ENCODE data around the gene SEPTIN3.

The SEPTIN3 gene, protein sequence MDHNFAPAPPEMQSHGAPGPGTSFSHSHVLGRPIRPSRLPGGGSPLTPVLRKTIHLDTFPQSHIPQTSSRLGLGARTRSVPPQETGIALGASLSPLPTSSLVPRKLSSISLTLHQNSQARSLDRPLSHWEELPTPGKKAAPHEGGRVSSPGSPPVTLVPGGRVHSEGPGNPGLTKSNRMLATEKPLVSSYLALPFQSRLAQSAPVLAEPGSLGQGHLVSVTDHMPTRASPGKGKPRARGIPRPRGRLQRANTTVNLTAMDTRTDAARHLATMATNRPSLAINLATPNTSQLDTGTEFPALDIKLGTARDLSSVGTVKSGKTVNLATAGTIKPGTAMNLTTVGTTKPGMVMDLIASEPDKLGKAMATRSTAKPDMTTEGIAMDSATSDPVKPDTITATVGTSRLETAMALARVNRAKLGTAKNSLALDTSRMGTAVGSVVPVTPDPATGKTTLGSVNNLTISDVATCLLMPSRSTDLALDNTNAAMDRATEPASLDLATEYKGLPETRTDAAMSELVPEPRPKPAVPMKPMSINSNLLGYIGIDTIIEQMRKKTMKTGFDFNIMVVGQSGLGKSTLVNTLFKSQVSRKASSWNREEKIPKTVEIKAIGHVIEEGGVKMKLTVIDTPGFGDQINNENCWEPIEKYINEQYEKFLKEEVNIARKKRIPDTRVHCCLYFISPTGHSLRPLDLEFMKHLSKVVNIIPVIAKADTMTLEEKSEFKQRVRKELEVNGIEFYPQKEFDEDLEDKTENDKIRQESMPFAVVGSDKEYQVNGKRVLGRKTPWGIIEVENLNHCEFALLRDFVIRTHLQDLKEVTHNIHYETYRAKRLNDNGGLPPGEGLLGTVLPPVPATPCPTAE

DNA sequence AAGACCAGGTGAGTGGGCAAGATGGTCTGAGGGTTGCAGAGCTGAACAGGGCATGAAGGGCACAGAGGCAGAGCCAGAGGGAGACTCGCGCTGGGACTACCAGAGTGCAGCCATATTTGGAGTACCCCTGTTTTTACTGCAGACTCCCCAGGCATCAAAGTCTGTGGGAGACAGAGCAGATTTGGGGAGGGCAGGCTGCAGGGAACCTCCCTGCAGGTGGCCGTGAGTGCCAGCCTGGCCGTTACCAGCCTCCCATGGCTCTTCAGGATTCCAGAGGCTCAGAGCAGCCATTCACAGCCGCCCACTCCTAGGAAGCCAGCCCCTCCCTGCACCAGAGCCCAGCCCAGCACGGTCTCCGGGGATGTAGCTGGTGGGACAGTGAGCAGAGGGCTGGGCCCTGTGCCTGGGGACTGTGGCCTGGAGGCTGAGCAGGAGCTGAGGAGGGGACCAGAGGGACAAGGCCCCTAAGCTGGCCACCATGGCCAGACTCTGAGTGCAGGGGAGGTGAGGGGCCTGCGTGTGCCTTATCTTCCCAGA is at the start of gene SEPTIN3:
Gene SEPTIN3 (plus strand): TSS at position 334 of the 537 bp plus-strand sequence. CDS start 2,050 bp downstream, outside the sequence.
- Histone ChIP-seq H4K20me1 (ENCODE audit: insufficient read depth) (no peaks in the 10 kb centered on the region), H3K4me3 (IDR thresholded peaks at IDR 0.05; ENCODE audit: insufficient read depth, low read depth, low read length) (no peak within 1 kb of the TSS), H2AFZ (ENCODE audit: low read depth) (no peak within 1 kb of the TSS), H3K79me2 (ENCODE audit: insufficient read depth, low read depth) (no peaks in the 10 kb centered on the region), H3K9ac (no peak within 1 kb of the TSS), H3K36me3 (ENCODE audit: insufficient read depth) (no peaks in the 10 kb centered on the region), H3K27me3 (ENCODE audit: insufficient read depth, low read depth) (no peaks in the 10 kb centered on the region; the same call in 1 of the 2 replicates), H3K4me1 (ENCODE audit: low read depth, poor library complexity, severe bottlenecking) (no peaks in the 10 kb centered on the region), H3K4me2 (no peak within 1 kb of the TSS), H3K27ac (no peak within 1 kb of the TSS)
- TF ChIP-seq, protein P1, sequence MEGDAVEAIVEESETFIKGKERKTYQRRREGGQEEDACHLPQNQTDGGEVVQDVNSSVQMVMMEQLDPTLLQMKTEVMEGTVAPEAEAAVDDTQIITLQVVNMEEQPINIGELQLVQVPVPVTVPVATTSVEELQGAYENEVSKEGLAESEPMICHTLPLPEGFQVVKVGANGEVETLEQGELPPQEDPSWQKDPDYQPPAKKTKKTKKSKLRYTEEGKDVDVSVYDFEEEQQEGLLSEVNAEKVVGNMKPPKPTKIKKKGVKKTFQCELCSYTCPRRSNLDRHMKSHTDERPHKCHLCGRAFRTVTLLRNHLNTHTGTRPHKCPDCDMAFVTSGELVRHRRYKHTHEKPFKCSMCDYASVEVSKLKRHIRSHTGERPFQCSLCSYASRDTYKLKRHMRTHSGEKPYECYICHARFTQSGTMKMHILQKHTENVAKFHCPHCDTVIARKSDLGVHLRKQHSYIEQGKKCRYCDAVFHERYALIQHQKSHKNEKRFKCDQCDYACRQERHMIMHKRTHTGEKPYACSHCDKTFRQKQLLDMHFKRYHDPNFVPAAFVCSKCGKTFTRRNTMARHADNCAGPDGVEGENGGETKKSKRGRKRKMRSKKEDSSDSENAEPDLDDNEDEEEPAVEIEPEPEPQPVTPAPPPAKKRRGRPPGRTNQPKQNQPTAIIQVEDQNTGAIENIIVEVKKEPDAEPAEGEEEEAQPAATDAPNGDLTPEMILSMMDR (conservative IDR thresholded peaks at IDR 0.05; ENCODE audit: low read depth, low read length), result no peak

DNA sequence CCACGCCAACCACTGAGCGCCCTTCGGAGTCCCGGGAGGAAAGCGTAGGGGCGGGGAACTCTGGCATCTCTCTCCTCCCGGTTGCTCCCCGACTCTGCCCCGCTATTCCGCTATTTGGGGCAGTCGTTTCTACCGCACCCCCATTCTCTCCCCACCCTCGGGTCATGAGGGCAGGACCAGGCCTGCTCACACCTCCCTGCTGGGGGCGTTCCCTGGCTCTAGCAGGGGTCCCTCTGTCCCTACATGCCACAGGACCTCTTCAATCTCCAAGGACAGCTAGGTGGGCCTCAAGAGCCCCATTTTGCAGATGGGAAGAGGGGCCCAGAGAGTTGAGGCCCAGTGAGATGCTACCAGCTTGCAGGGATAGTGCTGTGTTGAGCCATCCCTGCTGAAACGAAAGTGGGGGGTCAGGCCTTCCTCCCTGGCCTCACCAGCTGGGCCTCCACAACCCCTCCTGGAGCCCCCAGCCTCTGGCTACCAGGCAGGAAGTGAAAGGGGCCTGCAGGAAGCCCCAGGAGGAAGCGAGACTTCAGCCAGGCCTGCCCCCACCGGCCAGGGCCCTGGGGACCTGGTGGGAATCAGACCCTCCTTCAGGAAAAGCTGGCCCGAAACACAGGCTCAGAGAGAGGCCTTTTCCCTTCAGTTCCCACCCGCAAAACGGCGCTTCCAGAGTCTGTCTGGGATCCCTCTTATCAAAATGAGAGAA is 48.8 kb upstream of the SEPTIN3 start:
- Histone ChIP-seq H3K9ac (no peak overlapping the region), H3K79me2 (ENCODE audit: insufficient read depth, low read depth) (no peaks in the 10 kb centered on the region), H3K36me3 (ENCODE audit: insufficient read depth) (no peaks in the 10 kb centered on the region), H4K20me1 (ENCODE audit: insufficient read depth) (no peaks in the 10 kb centered on the region), H2AFZ (ENCODE audit: low read depth) (no peak overlapping the region), H3K4me1 (ENCODE audit: low read depth, poor library complexity, severe bottlenecking) (no peaks in the 10 kb centered on the region), H3K27ac (no peak overlapping the region), H3K4me2 (no peak overlapping the region), H3K27me3 (ENCODE audit: insufficient read depth, low read depth) (peaks cover 18% of the 10 kb centered on the region), H3K4me3 (IDR thresholded peaks at IDR 0.05; ENCODE audit: insufficient read depth, low read depth, low read length) (no peak overlapping the region)
- TF ChIP-seq, protein P1 (conservative IDR thresholded peaks at IDR 0.05; ENCODE audit: low read depth, low read length), result no peak

DNA sequence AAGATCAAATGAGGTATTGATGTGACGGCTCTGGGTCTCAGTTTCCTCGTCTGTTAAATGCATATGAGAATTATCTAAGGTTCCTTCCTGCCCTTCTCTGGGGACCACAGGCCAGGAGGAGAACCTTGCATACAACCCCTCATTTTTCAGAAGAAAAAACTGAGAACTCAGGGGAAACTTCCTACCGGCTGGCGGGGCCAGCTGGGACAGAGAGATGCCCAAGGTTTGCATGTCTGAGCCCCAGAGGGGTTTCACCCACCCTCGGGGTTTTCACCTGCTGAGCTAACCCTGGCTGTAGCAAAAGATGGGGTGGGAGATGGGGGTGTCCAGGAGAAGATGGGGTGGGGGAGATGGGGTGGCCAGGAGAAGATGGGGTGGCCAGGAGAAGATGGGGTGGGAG is 46.9 kb upstream of the SEPTIN3 start:
- Histone ChIP-seq H3K4me3 (IDR thresholded peaks at IDR 0.05; ENCODE audit: insufficient read depth, low read depth, low read length) (no peak overlapping the region), H2AFZ (ENCODE audit: low read depth) (no peak overlapping the region), H3K27ac (no peak overlapping the region), H3K9ac (no peak overlapping the region), H3K4me1 (ENCODE audit: low read depth, poor library complexity, severe bottlenecking) (peaks cover 3% of the 10 kb centered on the region), H3K4me2 (no peak overlapping the region), H3K27me3 (ENCODE audit: insufficient read depth, low read depth) (peaks cover 21% of the 10 kb centered on the region), H3K36me3 (ENCODE audit: insufficient read depth) (no peaks in the 10 kb centered on the region), H3K79me2 (ENCODE audit: insufficient read depth, low read depth) (no peaks in the 10 kb centered on the region), H4K20me1 (ENCODE audit: insufficient read depth) (no peaks in the 10 kb centered on the region)
- TF ChIP-seq, protein P1 (conservative IDR thresholded peaks at IDR 0.05; ENCODE audit: low read depth, low read length), result no peak

DNA sequence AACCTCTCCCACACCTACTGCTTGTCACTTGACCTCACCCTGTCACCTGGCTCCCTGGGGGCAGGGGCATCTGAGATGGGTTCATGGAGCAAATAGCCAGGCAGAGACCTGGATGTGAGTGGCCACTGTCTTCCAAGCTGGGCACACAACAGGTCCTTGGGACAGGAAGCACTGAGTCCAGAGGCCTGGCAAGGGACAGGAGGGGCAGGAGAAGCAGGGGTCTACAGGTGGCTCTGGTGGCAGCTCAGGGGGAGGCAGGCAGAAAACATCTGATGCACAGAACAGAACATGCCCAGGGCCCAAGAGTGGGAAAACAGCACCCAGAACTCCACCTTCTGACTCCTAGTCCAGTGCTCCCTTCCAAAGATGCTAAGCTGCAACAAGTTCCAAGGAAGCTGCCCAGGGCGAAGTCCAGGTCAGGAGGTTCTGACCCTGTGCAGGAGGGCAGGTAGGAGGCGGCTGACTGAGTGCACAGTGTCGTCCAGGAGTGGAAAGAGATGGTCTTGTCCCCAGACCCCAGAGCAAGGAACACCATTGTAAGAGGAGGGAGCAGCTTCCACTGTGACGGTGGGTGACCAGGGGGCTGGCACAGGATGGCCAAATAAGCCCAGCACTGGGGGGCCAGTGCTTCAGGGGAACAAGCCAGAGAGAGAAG is 46.2 kb upstream of the SEPTIN3 start:
- Histone ChIP-seq H3K4me3 (IDR thresholded peaks at IDR 0.05; ENCODE audit: insufficient read depth, low read depth, low read length) (no peak overlapping the region), H3K4me1 (ENCODE audit: low read depth, poor library complexity, severe bottlenecking) (peaks cover 3% of the 10 kb centered on the region), H3K27me3 (ENCODE audit: insufficient read depth, low read depth) (peaks cover 24% of the 10 kb centered on the region), H3K79me2 (ENCODE audit: insufficient read depth, low read depth) (no peaks in the 10 kb centered on the region), H3K27ac (no peak overlapping the region), H3K36me3 (ENCODE audit: insufficient read depth) (no peaks in the 10 kb centered on the region), H2AFZ (ENCODE audit: low read depth) (no peak overlapping the region), H3K9ac (no peak overlapping the region), H4K20me1 (ENCODE audit: insufficient read depth) (no peaks in the 10 kb centered on the region), H3K4me2 (no peak overlapping the region)
- TF ChIP-seq, protein P1 (conservative IDR thresholded peaks at IDR 0.05; ENCODE audit: low read depth, low read length), result no peak

Measured in KMS-11 (cell line).